GM18508 (cell line): Measurements from ENCODE around the gene KANSL1.
"Not testable (repeated sequence)": the region's sequence is repeated elsewhere in the genome, so short reads cannot be mapped to it uniquely, and the experiment has no call there.

ENCODE experiments used
- ATAC-seq: cut with Tn5 transposase; IDR thresholded peaks from one replicate; pipeline ENCODE4 v1.9.1; 2021; ENCODE audit warnings: moderate number of reproducible peaks; ENCODE audit not compliant: insufficient read depth, unreplicated experiment

Gene KANSL1, protein sequence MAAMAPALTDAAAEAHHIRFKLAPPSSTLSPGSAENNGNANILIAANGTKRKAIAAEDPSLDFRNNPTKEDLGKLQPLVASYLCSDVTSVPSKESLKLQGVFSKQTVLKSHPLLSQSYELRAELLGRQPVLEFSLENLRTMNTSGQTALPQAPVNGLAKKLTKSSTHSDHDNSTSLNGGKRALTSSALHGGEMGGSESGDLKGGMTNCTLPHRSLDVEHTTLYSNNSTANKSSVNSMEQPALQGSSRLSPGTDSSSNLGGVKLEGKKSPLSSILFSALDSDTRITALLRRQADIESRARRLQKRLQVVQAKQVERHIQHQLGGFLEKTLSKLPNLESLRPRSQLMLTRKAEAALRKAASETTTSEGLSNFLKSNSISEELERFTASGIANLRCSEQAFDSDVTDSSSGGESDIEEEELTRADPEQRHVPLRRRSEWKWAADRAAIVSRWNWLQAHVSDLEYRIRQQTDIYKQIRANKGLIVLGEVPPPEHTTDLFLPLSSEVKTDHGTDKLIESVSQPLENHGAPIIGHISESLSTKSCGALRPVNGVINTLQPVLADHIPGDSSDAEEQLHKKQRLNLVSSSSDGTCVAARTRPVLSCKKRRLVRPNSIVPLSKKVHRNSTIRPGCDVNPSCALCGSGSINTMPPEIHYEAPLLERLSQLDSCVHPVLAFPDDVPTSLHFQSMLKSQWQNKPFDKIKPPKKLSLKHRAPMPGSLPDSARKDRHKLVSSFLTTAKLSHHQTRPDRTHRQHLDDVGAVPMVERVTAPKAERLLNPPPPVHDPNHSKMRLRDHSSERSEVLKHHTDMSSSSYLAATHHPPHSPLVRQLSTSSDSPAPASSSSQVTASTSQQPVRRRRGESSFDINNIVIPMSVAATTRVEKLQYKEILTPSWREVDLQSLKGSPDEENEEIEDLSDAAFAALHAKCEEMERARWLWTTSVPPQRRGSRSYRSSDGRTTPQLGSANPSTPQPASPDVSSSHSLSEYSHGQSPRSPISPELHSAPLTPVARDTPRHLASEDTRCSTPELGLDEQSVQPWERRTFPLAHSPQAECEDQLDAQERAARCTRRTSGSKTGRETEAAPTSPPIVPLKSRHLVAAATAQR (N-terminal part only)

DNA sequence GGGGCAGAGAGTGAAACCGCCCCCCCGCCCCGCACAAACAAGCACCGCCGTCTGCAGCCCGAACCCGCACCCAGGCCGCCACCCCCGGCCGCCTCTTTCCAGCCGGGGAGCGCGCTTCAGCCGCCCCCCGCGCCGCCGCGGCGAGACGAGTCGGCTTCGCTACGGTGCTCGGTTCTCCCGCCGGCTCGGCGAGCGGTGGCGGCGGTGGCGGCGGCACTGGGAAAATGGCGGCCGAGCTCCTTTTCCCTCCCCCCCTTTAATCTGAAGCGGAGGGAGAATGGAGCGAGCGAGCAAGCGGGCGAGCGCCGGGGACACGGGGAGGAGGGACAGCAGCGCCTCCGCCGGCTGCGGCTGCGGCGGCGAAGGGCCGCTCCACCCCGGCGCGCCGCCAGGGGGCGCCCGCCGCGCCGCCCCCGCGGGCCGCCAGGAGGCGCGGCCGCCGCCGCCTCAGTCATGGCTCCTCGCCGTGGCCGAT lies at the start of gene KANSL1:
Gene KANSL1, minus strand, starts transcription at position 279 of the 475 bp plus-strand sequence. CDS start 21,286 bp downstream, outside the sequence.
- peak; percentile 19 for ATAC-seq

DNA sequence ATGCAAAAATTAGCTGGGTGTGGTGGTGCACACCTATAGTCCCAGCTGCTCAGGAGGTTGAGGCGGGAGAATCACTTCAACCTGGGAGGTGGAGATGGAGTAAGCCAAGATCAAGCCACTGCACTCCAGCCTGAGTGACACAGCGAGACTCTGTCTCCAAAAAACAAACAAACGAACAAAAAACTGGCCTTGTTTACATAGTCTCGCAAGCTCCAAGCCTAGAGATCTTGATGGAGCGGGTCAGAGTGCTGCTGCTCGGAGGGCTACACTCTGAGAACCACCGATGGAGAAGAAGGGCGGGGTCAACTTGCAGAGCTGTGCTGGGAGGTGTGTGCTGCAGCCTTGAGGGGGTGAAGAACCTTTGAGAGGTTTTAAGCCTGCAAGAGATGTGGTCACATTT lies 38.1 kb upstream of the KANSL1 start:
- not testable (repeated sequence) for ATAC-seq

DNA sequence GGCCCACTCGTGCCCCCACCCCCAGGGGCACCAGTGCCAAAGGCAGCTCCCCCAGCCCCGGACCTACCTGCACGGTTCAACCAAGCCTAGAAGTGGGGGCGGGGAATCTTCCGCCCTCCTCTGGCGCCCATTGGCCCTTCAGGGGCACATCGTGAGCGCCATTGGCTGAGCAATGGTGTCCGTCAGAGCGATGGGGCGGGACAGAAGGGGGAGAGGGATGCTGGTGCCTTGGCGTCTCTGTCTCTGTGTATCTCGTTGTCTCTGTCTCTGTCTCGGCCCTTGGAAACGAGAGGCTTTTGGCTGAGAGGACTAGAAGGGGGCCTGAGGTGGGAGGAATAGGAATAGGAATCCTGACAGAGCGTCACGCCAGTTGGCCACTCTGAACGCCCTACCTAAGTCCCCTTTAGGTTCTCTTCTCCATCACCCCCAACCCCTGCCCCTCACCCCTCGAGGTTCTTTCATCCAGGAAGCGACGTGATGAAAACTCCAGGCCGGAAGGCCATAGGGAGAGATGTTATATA lies 32.1 kb upstream of the KANSL1 start:
- peak; percentile 80 for ATAC-seq

DNA sequence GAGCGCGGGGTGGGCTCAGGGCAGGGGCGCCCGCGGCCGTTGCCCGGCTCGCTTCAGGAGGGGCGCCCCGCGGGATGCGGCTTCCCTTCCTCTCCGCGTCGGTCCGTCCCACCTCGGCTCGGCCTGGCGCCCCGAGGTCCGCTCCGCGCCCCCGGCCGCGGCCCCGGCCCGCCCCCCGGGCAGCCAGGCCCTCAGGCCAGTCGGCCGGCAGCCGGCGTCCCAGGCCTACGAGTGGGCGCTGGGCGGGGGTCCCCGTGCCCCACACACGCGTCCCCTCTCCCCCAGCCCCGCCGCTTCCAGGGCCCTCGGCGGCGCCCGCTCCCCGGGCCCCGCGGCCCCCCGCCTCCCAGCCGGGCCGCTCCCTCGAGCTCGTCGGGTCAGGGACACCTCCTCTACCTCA lies 31.6 kb upstream of the KANSL1 start:
- ATAC-seq: peak; percentile 1

DNA sequence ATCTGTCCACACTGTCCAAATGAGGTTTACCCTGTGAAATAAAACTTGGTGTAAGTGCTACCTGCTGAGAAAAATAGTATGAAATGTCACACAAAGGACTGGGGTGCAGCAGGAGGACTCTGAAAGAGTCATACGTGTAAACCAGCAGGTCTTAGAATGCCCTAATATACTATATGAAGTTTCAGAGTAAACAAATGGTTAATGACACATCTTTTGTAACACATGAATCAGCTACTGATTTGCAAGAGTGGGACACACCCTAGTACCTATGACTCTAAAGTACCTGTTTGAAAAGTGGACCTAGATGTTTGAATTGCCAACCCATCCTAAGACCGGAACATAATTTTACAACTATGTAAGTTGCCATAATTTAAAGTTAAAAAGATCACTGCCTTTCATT lies 29.8 kb upstream of the KANSL1 start:
- ATAC-seq: not testable (repeated sequence)

DNA sequence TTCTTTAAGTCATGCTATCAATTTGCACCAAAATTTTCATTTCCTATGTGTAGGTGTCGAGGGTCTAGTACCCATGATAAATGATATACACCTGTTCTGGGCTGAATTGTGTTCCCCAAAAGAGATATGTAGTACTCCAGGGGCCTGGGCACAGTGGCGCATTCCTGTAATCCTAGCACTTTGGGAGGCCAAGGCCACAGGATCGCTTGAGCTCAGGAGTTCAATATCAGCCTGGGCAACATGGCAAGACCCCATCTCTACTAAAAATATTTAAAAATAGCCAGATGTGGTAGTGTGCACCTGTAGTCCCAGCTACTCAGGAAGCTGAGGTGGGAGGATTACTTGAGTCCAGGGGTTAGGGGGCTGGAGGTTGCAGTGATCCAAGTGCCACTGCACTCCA lies 23.5 kb upstream of the KANSL1 start:
- no peak for ATAC-seq

DNA sequence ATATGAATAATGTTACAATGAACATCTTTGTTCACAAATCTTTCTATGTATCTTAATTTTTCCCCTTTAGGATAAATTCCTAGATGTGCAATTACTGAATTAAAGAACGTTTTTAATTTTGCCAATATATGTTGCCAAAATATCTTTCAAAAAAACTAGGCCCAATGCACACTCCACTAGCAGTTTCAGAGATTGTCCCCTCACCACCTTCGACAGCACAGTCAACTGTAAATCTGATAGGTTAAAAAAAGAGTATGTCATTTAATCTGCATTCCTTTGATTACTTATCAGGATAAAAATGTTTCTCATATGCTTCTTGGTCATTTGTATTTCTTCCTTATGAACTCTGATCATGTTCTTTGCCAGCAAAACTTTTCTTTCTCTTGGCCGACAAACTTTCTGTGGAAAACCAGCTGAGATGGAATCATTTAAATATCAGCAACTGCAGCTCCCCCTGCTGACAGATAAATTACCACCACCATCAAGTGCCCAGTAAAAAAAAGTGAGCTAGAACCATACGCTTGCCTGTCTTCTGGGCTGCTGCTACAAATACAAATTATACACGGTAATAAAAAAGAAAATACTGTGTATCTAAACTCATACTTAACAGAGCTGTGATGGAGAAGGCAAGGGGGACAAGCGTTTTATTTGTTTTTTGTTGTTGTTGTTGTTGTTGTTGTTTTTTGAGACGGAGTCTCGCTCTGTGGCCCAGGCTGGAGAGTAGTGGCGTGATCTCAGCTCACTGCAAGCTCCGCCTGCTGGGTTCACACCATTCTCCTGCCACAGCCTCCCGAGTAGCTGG lies 19.6 kb upstream of the KANSL1 start:
- ATAC-seq: no peak

DNA sequence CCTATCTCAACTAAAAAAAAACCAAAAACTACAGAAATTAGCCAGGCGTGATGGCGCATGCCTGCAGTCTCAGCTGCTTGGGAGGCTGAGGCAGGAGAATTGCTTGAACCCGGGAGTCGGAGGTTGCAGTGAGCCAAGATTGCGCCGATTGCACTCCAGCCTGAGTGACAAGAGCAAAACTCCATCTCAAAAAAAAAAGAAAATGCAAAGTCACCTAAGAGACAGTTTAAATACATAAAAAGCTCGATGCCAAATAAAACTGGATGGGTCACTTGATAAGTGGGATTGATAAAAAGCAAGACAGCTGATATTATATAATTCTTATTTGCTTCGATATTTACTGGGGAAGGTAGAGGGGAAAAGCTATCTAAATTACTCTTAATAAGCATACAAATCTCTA lies 15.8 kb upstream of the KANSL1 start:
- no peak for ATAC-seq

DNA sequence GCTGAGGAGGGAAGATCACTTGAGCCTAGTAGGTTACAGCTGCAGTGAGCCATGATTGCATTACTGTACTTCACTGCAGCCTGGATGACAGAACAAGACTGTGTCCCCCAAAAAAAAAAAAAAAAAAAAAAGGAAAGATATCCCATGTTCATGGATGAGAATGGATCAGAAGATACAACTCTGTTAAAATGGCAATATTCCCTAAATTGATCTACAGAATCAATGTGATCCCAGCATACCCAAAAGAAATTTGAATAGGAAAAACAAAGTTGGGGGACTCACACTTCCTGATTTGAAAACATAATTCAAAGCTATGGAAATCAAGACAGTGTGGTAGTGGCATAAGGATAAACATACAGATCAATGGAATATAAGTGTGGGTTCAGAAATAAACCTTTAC lies 12.7 kb upstream of the KANSL1 start:
- ATAC-seq: no peak

DNA sequence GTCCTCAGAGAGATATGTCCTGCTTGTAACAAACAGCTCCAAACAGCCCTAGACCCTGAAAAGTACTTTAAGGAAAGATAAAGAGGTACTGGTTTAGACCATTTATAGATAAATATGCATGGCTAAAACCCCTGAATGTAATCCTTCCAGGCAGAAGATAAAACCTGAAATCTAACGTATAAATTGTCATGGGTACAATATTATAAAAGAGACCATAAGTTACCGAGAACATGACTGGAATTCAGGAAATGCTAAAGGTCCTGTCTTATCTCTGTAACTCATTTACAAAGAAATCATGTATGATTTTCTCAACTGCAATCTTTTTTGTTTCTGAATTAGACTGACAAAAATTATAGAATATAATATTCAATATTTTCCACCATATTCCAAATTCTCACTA lies 9.2 kb upstream of the KANSL1 start:
- no peak for ATAC-seq

DNA sequence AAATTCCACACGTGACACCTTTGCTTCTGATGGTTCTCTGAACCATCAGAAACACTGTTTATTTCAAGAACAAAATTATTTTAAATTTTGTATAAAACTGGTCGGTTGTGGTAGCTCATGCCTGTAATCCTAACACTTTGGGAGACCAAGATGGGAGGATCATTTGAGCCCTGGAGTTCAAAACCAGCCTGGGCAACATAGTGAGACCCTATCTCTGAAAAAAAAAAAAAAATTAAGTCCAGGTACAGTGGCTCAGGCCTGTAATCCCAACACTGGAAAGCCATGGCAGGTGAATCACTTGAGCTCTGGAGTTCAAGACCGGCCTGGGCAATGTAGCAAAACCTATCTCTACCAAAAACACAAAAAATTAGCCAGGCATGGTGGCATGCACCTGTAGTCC lies 8.3 kb upstream of the KANSL1 start:
- ATAC-seq: no peak

DNA sequence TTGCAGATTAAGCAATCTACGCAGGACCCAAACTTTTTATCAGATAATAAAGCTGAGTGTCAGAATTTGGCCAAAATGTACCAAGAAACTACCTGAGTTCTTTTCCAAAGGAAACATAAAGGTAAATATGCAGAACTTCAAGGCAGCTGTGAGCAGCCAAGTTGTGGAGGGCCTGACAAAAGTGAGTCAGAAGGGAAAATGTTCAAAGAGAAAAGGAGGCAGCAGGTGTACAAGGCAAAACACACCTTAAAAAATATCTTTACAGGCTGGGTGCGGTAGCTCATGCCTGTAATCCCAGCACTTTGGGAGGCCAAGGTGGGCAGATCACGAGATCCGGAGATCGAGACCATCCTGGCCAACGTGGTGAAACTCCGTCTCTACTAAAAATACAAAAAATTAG lies 7.0 kb upstream of the KANSL1 start:
- no peak for ATAC-seq

DNA sequence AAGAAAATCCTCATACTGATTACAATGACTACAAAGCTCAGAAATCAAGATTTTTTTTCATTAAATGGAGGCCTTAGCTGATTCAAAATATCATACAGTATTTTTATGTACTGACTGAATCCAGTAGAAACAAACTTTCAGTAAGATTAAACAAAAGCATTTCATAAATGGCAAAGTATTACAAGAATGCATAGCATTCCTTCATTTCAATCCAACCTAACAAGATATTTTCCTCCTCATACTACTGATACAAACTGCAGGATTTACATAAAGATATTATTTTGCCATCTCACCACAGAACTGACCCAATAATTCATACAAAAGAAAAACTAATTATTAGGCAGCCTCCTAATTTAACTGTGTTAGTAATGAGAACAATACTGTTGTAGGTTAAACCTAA lies 6.2 kb upstream of the KANSL1 start:
- ATAC-seq: no peak

DNA sequence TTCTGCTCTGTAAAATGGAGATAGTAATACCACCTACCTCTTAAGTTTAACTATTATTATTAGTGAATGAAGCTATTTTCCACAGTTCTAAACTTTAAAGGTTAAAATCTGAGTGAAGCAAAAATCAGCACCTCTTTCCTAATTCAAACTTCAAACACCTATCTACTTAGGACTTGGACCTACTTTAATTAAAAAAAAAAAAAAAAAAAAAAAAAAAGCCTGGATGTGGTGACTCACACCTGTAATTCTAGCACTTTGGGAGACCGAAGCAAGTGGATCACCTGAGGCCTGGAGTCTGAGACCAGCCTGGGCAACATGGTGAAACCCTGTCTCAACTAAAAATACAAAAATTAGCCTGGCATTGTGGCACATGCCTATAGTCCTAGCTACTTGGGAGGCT lies 5.0 kb upstream of the KANSL1 start:
- no peak for ATAC-seq

DNA sequence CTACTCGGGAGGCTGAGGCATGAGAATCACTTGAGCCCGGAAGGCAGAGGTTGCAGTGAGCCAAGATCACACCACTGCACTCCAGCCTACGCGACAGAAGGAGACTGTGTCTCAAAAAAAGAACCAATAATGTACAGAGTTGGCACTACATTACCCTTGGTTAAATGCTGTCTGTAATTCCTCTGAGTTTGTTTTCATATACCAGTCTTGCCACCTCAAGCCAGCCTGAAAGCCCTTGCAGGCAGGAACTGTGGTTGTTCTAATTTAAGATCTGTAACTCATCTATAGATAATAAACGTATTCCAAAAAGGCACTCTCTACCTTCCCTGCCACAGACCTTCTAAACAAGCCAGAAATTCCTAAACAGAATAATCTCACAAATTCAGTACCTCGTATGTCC lies 4.3 kb upstream of the KANSL1 start:
- no peak for ATAC-seq

DNA sequence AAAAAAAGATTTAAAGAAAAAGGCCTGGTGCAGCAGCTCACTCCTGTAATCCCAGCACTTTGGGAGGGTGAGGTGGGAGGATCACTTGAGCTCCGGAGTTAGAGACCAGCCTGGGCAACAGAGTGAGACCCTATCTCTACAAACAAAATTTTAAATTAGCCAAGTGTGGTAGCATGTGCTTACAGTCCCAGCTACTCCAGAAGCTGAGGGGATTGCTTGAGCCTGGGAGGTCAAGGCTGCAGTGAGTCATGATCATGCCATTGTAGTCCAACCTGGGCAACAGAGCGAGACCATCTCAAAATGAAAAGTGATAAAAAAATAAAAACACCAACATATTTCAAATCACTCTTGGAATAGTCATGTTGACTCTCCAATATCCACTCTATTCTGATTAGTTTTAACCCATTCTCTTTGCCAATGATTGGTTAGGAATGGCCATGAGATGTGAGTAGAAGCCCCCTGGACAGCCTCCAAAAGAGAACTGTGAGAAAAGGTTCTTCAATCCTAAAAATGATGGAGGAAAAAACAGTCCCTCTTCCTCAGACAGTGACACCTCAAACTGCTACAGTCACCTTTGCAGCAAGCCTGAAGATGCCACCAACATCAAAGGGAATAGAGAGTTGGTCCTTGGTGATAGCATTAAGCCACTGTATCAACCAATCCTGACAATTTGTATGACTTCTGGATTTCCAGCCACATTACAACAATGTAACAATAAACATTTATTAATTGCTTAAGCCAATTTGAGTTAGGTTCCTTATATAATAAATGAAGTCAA lies 2.9 kb upstream of the KANSL1 start:
- no peak for ATAC-seq

DNA sequence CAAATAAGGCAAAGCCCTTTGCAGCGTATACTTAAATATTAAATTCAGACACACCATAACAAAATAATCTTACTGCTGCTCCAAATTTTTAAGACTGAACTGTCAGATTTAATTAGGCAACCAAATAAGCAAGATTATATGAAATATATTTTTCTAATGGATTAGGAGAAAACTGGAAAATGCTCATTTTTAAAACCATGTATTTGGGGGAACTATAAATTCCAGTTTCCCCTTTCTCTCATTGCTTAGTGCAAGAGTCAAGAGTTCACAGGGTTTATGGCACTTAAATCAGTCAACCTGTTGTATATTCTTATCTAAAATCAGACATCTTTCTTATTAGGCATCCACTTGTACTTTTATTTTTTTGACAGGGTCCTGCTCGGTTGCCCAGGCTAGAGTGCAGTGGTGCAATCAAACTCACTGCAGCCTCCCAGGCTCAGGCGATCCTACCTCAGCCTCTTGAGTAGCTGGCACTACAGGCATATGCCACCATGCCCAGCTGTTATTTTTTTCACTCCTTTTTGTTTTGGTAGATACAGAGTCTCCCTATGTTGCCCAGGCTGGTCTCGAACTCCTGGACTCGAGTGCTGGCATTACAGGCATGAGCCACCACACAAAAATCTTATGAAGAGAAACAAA lies 2.1 kb upstream of the KANSL1 start:
- ATAC-seq: no peak

DNA sequence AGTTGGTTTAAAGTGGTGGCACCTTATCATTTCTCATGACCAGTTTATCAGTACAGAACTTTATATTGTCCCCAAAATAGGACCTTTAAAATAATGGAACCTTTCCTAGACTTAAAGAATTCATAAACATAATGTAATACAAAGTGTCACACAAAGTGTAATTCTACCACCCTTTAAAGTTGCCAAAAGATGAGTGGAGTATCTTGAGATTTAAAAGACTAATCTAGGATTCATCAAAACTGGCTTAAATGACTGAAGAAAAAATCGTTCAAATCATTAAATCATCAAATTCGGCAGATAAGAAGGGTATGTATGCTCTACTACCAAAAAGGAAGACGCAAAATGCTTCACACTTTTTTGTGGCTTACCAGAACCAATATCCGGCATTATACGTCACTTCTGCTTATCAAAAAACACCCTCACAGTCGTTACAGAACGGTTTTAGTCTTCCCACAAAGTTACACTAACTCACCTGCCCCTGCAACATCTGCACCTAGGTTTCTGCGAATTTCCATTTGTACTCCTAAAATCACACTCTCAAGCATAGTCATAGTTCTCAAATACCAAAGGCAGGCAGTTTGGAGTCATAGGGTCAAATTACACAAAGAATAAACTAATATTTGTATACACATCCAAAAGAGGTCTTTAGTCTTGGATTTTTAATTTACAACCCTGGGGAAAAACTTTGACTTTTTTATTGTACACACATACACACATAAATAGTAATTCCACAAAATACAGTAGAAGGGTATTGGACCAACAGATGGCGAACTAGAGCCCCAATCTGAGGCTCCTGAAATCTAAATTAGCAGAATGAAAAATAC lies 1.4 kb upstream of the KANSL1 start:
- ATAC-seq: no peak
